GM18517 (cell line): ENCODE results near the gene PARD3B.

Experiments used
- ATAC-seq: cut with Tn5 transposase; IDR thresholded peaks from one replicate; pipeline ENCODE4 v1.9.1; 2021; ENCODE audit warnings: mild to moderate bottlenecking, moderate library complexity; ENCODE audit not compliant: unreplicated experiment

The PARD3B gene

GRCh38 chr2:205627085-205627484 is 1081.8 kb downstream of the PARD3B start:
- ATAC-seq: no peak

- ATAC-seq: no peak
Measured at GRCh38 chr2:205628422-205628821, 1083.1 kb downstream of the PARD3B start.

GRCh38 chr2:205629091-205629776 is 1084.0 kb downstream of the PARD3B start:
- no peak for ATAC-seq

- ATAC-seq: no peak
Measured at GRCh38 chr2:205633994-205634393, 1088.7 kb downstream of the PARD3B start.

GRCh38 chr2:205636549-205637319 is 1091.5 kb downstream of the PARD3B start:
- no peak for ATAC-seq

- no peak for ATAC-seq
Measured at GRCh38 chr2:205637320-205637602, 1092.0 kb downstream of the PARD3B start.

- no peak for ATAC-seq
Measured at GRCh38 chr2:205637779-205638503, 1092.7 kb downstream of the PARD3B start.

GRCh38 chr2:205640716-205641115 is 1095.4 kb downstream of the PARD3B start:
- no peak for ATAC-seq

GRCh38 chr2:205642599-205643356 is 1097.5 kb downstream of the PARD3B start:
- ATAC-seq: no peak

GRCh38 chr2:205643391-205643885 is 1098.2 kb downstream of the PARD3B start:
- no peak for ATAC-seq

GRCh38 chr2:205644018-205644417 is 1098.7 kb downstream of the PARD3B start:
- no peak for ATAC-seq

- peak; percentile 99 for ATAC-seq
Measured at GRCh38 chr2:205646680-205647079, 1101.4 kb downstream of the PARD3B start.

GRCh38 chr2:205650450-205650849 is 1105.2 kb downstream of the PARD3B start:
- no peak for ATAC-seq

- no peak for ATAC-seq
Measured at GRCh38 chr2:205650931-205651330, 1105.7 kb downstream of the PARD3B start.

- no peak for ATAC-seq
Measured at GRCh38 chr2:205651719-205652118, 1106.4 kb downstream of the PARD3B start.

GRCh38 chr2:205654878-205655605 is 1109.8 kb downstream of the PARD3B start:
- ATAC-seq: no peak

GRCh38 chr2:205655779-205656456 is 1110.6 kb downstream of the PARD3B start:
- ATAC-seq: no peak

- ATAC-seq: no peak
Measured at GRCh38 chr2:205656461-205656860, 1111.2 kb downstream of the PARD3B start.

GRCh38 chr2:205656941-205657340 is 1111.7 kb downstream of the PARD3B start:
- no peak for ATAC-seq

- no peak for ATAC-seq
Measured at GRCh38 chr2:205657579-205657978, 1112.3 kb downstream of the PARD3B start.
